Measurements from ENCODE around the gene TMEM212. TPM values are rescaled to one million over a fixed set of nuclear protein-coding genes. Genes with fewer than 3 reads are reported as not detected.

TMEM212 gene
- total and polyA plus RNA-seq, 4 donors: 0.22 to 0.57 (median 0.40) TPM

Other genes starting within 250 kb of the TMEM212 start
- 10 to 100 TPM; 63.3 to 92.5 TPM for gene PLD1, start 32.9 kb upstream of the TMEM212 start, total RNA-seq
- gene PLD1, start 32.9 kb upstream of the TMEM212 start, polyA plus RNA-seq (ENCODE audit: insufficient read length in 2 of 2): 10 to 100 TPM; 31.1 to 39.0 TPM
- gene FNDC3B, start 196.2 kb downstream of the TMEM212 start, total RNA-seq: 10 to 100 TPM; 59.8 to 66.8 TPM
- 10 to 100 TPM; 14.9 to 20.1 TPM for gene FNDC3B, start 196.2 kb downstream of the TMEM212 start, polyA plus RNA-seq (ENCODE audit: insufficient read length in 2 of 2)

Data from spinal cord (tissue), 4 donors.